HCT116 (cell line): Measurements from ENCODE around the gene SEMA3G. TPM values are rescaled to one million over a fixed set of nuclear protein-coding genes. Genes with fewer than 3 reads are reported as not detected.

Experiments
- ATAC-seq: fragments of 200-7000 bp; cut with Tn5 transposase; 2 replicates; pipeline ENCODE4 v1.9.1; 2020; ENCODE audit warnings: mild to moderate bottlenecking, moderate library complexity
- BruUV-seq: library from RNA; stranded (reverse); fragments of 400-500 nt; replicated peaks from 2 replicates; lab custom pipeline; 2021; lab: Mats Ljungman, UMichigan
- CTCF ChIA-PET: fragments of 300-600 bp; sonication (Branson Sonifier 250); formaldehyde crosslinking; loops from one replicate; lab custom pipeline; 2021; ENCODE audit warnings: antibody characterized with exemption; lab: Charles Lee
- POLR2A ChIA-PET: fragments of 300-600, 350-600 bp; sonication (Branson Sonifier 250); formaldehyde crosslinking; loops from one replicate; lab custom pipeline; 2021; ENCODE audit warnings: antibody characterized with exemption; lab: Charles Lee
- RAD21 ChIA-PET, 2 experiments: fragments of 300-600 bp; sonication (Branson Sonifier 250); formaldehyde crosslinking; loops; one replicate each; lab custom pipeline; 2023; ENCODE audit warnings: low total read pairs in 2 of 2; ENCODE audit not compliant: uncharacterized antibody in 2 of 2, unreplicated experiment in 2 of 2, low non-redundant PET in 1 of 2; lab: Charles Lee
- DNase-seq: peaks from one replicate; pipeline ENCODE4 v3.0.0-alpha.2; 2010; ENCODE audit warnings: low read depth, low spot score
- H2AFZ ChIP-seq: fragments of 200-600 bp; shearing (Covaris generic), sonication (generic); 2 replicates; pipeline ENCODE4 v1.6.1; 2017; ENCODE audit warnings: low read depth, mixed run types, mixed read lengths, antibody characterized with exemption, low read length; ENCODE audit not compliant: poor library complexity, severe bottlenecking
- H3K27ac ChIP-seq: 2 replicates; pipeline ENCODE4 v1.5.1; 2012; ENCODE audit warnings: low read depth, low read length
- H3K27me3 ChIP-seq: fragments of 200-600 bp; sonication (generic); 2 replicates; pipeline ENCODE4 v1.6.1; 2016; ENCODE audit warnings: mixed run types, low read length, mixed read lengths; ENCODE audit not compliant: insufficient read depth
- H3K36me3 ChIP-seq, 2 experiments: fragments of 200-500 bp in 1 of 2; fragments of 200-600 bp in 1 of 2; sonication (Bioruptor generic) in 1 of 2; sonication (generic) in 1 of 2; 2 replicates each; pipeline versions ENCODE4 v1.5.1 to v1.6.1; 2014 to 2016; ENCODE audit warnings: low read length in 2 of 2, inconsistent platforms in 1 of 2, mixed read lengths in 1 of 2, mixed run types in 1 of 2; ENCODE audit not compliant: insufficient read depth in 2 of 2, control insufficient read depth in 1 of 2
- H3K4me1 ChIP-seq, 2 experiments: fragments of 200-600 bp in 1 of 2; sonication (generic) in 1 of 2; 2 replicates each; pipeline versions ENCODE4 v1.5.1 to v1.6.1; 2012 to 2017; ENCODE audit warnings: low read length in 2 of 2, inconsistent platforms in 1 of 2, mild to moderate bottlenecking in 1 of 2, mixed read lengths in 1 of 2, mixed run types in 1 of 2, moderate library complexity in 1 of 2; ENCODE audit not compliant: insufficient read depth in 2 of 2, control insufficient read depth in 1 of 2
- H3K4me2 ChIP-seq: fragments of 200-600 bp; sonication (generic); 2 replicates; pipeline ENCODE4 v1.6.1; 2017; ENCODE audit warnings: mixed run types, low read length, mixed read lengths
- H3K4me3 ChIP-seq, 2 experiments: fragments of 200-600 bp in 1 of 2; sonication (generic) in 1 of 2; replicated peaks in 1 of 2; 2 replicates each; pipeline ENCODE4 v1.5.1; 2011 to 2016; ENCODE audit warnings: low read length in 2 of 2, control low read depth in 1 of 2, low read depth in 1 of 2, mild to moderate bottlenecking in 1 of 2, mixed read lengths in 1 of 2, mixed run types in 1 of 2
- H3K79me2 ChIP-seq: fragments of 200-600 bp; sonication (generic); 2 replicates; pipeline ENCODE4 v1.6.1; 2017; ENCODE audit warnings: mild to moderate bottlenecking, mixed run types, low read length, moderate library complexity, mixed read lengths; ENCODE audit not compliant: insufficient read depth
- H3K9ac ChIP-seq: fragments of 200-600 bp; sonication (generic); 2 replicates; pipeline ENCODE4 v1.6.1; 2016; ENCODE audit warnings: low read length, mixed read lengths
- H3K9me2 ChIP-seq: fragments of 200-600 bp; sonication (generic), shearing (Covaris generic); 2 replicates; pipeline ENCODE4 v1.6.1; 2017; ENCODE audit warnings: mixed run types, mild to moderate bottlenecking, moderate library complexity; ENCODE audit not compliant: insufficient read depth
- H3K9me3 ChIP-seq, 2 experiments: fragments of 200-500 bp in 1 of 2; fragments of 200-600 bp in 1 of 2; sonication (Bioruptor generic) in 1 of 2; sonication (generic) in 1 of 2; 2 replicates each; pipeline ENCODE4 v1.6.1; 2014 to 2017; ENCODE audit warnings: low read length in 2 of 2, mixed read lengths in 2 of 2, inconsistent platforms in 1 of 2, low read depth in 1 of 2, mild to moderate bottlenecking in 1 of 2, mixed run types in 1 of 2, moderate library complexity in 1 of 2; ENCODE audit not compliant: control insufficient read depth in 1 of 2, insufficient read depth in 1 of 2
- H4K20me1 ChIP-seq: fragments of 200-600 bp; sonication (generic), shearing (Covaris generic); 2 replicates; pipeline ENCODE4 v1.6.1; 2017; ENCODE audit warnings: mixed run types, mild to moderate bottlenecking, moderate library complexity; ENCODE audit not compliant: insufficient read depth
- ATF3 ChIP-seq: IDR thresholded peaks from 2 replicates; pipeline ENCODE4 v1.6.1; 2012
- FOSL1 ChIP-seq: IDR thresholded peaks from 2 replicates; pipeline ENCODE4 v1.6.1; 2012; ENCODE audit warnings: low read depth
- POLR2A ChIP-seq: IDR thresholded peaks from 2 replicates; pipeline ENCODE4 v1.7.0; 2011; ENCODE audit warnings: borderline replicate concordance; ENCODE audit not compliant: insufficient read depth, insufficient read length; ENCODE audit errors: extremely low read depth
- RAD21 ChIP-seq: IDR thresholded peaks from 2 replicates; pipeline ENCODE4 v1.6.1; 2012; ENCODE audit warnings: low read depth, mild to moderate bottlenecking
- TCF7L2 ChIP-seq: IDR thresholded peaks from 2 replicates; pipeline ENCODE4 v1.7.0; 2011; ENCODE audit warnings: borderline replicate concordance, inconsistent platforms; ENCODE audit not compliant: insufficient read depth, insufficient read length; ENCODE audit errors: extremely low read depth
- ZBTB33 ChIP-seq: IDR thresholded peaks from 2 replicates; pipeline ENCODE4 v1.6.1; 2011; ENCODE audit warnings: mild to moderate bottlenecking, low read length, moderate library complexity; ENCODE audit not compliant: insufficient replicate concordance; ENCODE audit errors: extremely low read depth
- intact Hi-C: fragments of 100-400 bp; cut with micrococcal nuclease; formaldehyde crosslinking; loops from 2 replicates; pipeline ENCODE4 v1.10.0; 2022
- total RNA-seq: library from RNA; stranded (reverse); gene quantifications from one replicate; pipeline ENCODE4 v1.2.1, GENCODE V29; 2021; ENCODE audit not compliant: unreplicated experiment
- TF ChIP-seq, protein P1 (sequence below): IDR thresholded peaks from 2 replicates; pipeline ENCODE4 v1.6.1; 2012; ENCODE audit warnings: low read depth

SEMA3G gene
- total RNA-seq, 1 experiment from 2014 or later, result 4.2 TPM

- no peak overlapping the region for H3K4me3 ChIP-seq
- H2AFZ ChIP-seq, result no peak overlapping the region
- peaks cover 11 to 26% of the 10 kb centered on the region in 2 experiments; a peak in 3 of 4 replicates for H3K4me1 ChIP-seq
- intact Hi-C loops, result no loop called here
- H3K27ac ChIP-seq, result no peak overlapping the region
- POLR2A ChIA-PET, result no interaction called here
- DNase-seq (no peak), ATAC-seq (no peak)
- H3K27me3 ChIP-seq, result no peaks in the 10 kb centered on the region
- RAD21 ChIA-PET, result no interaction called here
- H3K4me2 ChIP-seq, result 0 out of 2 replicates have a peak overlapping the region, but pooled peaks have one; percentile 93
- peaks cover 26% of the 10 kb centered on the region for H3K79me2 ChIP-seq
- peaks cover 29 to 57% of the 10 kb centered on the region in 2 experiments for H3K36me3 ChIP-seq
- no peaks in the 10 kb centered on the region for H3K9me3 ChIP-seq
- BruUV-seq, result no TSS peak
- H3K9ac ChIP-seq, result no peak overlapping the region
- TF ChIP-seq ZBTB33 (no peak), ATF3 (no peak), POLR2A (no peak), RAD21 (no peak), TCF7L2 (no peak), FOSL1 (no peak)
- TF ChIP-seq, protein P1, sequence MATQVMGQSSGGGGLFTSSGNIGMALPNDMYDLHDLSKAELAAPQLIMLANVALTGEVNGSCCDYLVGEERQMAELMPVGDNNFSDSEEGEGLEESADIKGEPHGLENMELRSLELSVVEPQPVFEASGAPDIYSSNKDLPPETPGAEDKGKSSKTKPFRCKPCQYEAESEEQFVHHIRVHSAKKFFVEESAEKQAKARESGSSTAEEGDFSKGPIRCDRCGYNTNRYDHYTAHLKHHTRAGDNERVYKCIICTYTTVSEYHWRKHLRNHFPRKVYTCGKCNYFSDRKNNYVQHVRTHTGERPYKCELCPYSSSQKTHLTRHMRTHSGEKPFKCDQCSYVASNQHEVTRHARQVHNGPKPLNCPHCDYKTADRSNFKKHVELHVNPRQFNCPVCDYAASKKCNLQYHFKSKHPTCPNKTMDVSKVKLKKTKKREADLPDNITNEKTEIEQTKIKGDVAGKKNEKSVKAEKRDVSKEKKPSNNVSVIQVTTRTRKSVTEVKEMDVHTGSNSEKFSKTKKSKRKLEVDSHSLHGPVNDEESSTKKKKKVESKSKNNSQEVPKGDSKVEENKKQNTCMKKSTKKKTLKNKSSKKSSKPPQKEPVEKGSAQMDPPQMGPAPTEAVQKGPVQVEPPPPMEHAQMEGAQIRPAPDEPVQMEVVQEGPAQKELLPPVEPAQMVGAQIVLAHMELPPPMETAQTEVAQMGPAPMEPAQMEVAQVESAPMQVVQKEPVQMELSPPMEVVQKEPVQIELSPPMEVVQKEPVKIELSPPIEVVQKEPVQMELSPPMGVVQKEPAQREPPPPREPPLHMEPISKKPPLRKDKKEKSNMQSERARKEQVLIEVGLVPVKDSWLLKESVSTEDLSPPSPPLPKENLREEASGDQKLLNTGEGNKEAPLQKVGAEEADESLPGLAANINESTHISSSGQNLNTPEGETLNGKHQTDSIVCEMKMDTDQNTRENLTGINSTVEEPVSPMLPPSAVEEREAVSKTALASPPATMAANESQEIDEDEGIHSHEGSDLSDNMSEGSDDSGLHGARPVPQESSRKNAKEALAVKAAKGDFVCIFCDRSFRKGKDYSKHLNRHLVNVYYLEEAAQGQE, result no peak
- TF ChIP-seq, all 23 proteins: peak for 0
- CTCF ChIA-PET, result no interaction called here
- Histone ChIP-seq H3K9me2 (no peaks in the 10 kb centered on the region), H4K20me1 (no peaks in the 10 kb centered on the region)
Measured at GRCh38 chr3:52407779-52408178, 37.1 kb downstream of the SEMA3G start.
